ENCODE measurements around the gene CDC42.

DNA sequence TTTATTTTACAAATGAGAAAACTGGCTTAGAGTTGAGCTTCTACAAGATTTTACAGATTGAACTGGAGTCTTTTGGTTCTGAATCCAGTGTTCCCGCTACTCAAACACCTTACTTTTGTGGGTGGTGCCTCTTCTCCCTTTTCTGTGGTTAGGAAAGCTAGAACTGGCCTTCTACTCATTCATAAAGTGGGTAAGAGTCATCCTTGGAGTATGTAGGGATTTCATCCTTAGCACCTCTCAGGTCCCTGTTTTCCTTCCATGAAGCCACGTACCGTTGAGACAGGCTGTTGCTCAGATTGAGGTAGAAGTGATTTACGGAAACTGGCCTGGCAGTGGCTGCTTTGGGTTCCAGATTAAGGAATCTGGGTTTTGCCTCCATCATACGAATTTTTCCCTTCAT is 54.6 kb downstream of the CDC42 start:
- TF ChIP-seq GATA3 (IDR thresholded peaks at IDR 0.05; ENCODE audit: low read depth, low read length) (no peak), GATA2 (IDR thresholded peaks at IDR 0.05; ENCODE audit: low read depth, low read length) (no peak)

Data from SH-SY5Y (cell line).